Limb (tissue), 2 donors: ENCODE data around the gene KLHDC7A.

Experiments
- DNase-seq, 2 donors: peaks; one replicate each; pipeline ENCODE4 v3.0.0-alpha.2; 2016; ENCODE audit errors: extremely low spot score in 2 of 2

KLHDC7A gene

GRCh38 chr1:18470671-18471355, 9.9 kb upstream of the KLHDC7A start:
- DNase-seq = no peak

DNA sequence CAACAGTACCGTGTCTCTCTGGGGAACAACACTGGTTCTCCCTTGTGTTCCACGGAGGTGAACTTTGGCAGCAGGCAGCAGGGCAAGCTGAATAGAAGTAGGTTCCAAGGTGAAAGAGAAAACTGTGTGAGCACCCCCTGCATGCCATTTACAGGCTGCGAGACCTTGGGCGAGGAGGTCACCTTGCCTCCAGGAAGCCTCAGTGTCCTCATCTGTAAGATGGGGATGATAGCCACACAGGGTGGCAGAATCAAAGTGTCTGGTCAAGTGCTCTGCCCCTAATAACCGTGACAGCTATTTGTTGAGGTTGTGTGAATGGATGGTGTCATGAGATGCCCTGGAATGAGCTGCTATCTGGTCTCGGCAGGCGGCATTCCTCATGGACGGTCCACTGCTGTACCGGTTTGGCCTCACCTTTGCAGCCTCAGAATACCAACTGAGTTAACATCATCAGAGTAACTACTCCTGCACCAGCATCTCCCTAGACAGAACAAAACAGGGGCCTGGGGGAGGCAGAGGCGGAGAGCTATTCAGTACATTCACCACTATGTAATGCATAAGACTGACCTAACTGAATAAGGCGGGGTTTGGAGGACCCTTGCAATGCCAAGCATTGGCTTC, 7.4 kb upstream of the KLHDC7A start:
- no peak for DNase-seq

GRCh38 chr1:18474559-18475175, 6.1 kb upstream of the KLHDC7A start:
- DNase-seq = no peak

DNA sequence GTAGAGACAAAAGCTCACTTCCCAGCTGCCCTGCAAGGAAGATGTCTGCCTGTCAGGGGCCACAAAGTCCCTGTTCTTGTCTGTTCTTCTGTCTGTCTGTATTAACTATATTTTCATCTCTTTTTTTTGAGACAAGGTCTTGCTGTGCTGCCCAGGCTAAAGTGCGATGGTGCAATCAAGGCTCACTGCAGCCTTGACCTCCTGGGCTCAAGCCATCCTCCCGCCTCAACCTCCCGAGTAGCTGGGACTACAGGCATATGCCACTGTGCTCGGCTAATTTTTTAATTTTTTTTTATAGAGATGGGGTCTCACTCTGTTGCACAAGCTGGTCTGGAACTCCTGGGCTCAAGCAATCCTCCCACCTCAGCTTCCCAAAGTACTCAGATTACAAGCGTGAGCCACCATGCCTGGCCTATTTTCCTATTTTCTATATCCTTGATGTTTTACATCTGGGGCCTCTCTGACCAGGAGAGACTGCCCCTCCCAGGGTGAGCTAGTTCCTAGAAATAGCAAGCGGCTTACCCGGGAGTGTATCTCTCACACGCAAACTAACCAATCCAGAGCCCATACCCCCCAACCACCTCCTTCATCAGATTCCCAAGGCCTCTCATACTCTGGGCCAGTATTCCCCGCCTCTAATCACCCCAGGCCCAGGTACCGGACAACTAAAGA, 5.4 kb upstream of the KLHDC7A start:
- no peak for DNase-seq

GRCh38 chr1:18479454-18479853, 1.3 kb upstream of the KLHDC7A start:
- DNase-seq = no peak

- no peak for DNase-seq
Measured at GRCh38 chr1:18481190-18481920, 625 bp downstream of the KLHDC7A start.

DNA sequence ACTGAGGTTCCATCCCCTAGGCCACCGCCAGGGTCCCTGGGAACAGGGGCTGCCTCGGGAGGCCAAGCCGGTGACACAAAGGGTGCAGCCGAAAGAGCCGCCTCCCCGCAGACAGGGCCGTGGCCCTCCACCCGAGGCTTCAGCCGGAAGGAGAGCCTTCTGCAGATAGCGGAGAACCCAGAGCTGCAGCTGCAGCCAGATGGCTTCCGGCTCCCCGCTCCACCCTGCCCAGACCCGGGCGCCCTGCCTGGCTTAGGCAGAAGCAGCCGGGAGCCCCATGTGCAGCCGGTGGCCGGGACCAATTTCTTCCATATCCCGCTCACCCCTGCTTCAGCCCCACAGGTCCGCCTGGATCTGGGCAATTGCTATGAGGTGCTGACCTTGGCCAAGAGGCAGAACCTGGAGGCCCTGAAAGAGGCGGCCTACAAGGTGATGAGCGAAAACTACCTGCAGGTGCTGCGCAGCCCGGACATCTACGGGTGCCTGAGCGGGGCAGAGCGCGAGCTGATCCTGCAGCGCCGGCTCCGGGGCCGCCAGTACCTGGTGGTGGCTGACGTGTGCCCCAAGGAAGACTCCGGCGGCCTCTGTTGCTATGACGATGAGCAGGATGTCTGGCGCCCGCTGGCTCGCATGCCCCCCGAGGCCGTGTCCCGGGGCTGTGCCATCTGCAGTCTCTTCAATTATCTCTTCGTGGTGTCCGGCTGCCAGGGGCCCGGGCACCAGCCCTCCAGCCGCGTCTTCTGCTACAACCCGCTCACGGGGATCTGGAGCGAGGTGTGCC, 1.4 kb downstream of the KLHDC7A start:
- DNase-seq = no peak

DNA sequence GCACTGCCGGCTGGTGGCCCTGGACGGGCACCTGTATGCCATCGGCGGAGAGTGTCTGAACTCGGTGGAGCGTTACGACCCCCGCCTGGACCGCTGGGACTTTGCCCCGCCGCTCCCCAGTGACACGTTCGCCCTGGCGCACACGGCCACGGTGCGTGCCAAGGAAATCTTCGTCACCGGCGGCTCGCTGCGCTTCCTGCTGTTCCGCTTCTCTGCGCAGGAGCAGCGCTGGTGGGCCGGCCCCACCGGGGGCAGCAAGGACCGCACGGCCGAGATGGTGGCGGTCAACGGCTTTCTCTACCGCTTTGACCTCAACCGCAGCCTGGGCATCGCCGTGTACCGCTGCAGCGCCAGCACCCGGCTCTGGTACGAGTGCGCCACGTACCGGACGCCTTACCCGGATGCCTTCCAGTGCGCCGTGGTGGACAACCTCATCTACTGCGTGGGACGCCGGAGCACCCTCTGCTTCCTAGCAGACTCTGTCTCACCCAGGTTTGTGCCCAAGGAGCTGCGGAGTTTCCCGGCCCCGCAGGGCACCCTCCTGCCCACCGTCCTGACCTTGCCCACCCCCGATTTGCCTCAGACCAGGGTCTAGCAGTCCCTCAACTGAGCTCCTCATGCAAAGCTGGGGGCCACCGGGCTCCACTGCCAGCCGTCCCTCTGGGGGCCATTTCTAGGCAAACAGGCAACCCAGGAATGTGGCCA, 2.1 kb downstream of the KLHDC7A start:
- no peak for DNase-seq

DNA sequence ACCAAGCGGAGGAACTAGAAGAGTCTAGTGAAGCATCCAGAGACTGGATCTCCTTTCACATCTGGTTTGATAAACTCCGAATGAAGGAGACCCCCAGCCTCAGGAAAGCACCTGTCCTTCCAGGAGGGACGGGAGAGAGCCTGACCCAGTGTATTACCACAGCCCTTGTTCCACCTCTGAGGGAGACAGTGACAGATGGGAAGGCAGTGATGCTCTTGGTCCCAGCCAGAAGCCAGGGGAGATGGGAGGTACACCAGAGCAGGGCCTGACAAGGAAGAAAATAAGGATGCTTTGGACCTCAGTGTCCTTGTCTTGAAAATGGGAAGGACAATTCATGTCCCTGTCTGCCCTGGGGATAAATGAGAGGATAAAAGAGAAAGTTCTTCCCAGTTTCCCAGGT, 3.5 kb downstream of the KLHDC7A start:
- no peak for DNase-seq

GRCh38 chr1:18484721-18485120, 4.0 kb downstream of the KLHDC7A start:
- DNase-seq = no peak

DNA sequence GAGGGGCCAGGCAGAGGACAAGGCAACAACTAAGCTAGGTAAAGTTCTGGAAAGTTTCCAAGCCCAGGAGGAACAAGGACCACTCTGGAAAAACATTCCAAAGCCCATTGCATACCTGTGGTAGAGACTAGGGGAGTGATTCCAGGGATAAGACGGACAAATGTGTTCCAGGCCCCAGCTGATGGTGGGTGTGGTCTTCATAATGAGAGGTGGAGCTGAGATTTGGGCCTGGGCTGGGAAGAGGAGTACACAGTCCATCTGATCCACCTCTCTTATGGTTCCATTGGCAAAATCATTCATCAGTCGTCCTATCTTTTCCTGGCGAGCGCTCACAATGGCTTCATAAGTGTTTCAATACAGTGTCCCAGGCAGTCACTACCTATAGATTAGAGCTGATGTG, 4.5 kb downstream of the KLHDC7A start:
- no peak for DNase-seq

- DNase-seq = no peak
Measured at GRCh38 chr1:18486195-18486594, 5.5 kb downstream of the KLHDC7A start.

GRCh38 chr1:18489417-18490143, 8.8 kb downstream of the KLHDC7A start:
- no peak for DNase-seq

- no peak for DNase-seq
Measured at GRCh38 chr1:18491168-18491567, 10.4 kb downstream of the KLHDC7A start.

DNA sequence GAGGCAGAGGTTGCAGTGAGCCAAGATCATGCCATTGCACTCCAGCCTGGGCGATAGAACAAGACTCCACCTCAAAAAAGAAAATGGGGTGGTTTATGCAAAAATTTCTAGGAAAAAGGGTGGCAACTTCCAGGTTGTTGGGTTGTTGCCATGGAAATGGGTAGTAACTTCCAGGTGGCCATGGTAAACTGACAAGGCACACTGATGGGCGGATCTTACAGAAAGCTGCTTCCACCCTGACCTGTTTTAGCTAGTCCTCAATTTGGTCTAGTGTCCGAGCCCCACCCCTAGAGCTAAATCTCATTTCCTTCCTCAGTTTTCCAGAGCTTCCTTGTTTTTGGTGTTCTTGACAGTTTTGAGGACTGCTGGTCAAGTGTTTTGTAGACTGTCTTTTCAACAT, 13.6 kb downstream of the KLHDC7A start:
- DNase-seq = no peak

DNA sequence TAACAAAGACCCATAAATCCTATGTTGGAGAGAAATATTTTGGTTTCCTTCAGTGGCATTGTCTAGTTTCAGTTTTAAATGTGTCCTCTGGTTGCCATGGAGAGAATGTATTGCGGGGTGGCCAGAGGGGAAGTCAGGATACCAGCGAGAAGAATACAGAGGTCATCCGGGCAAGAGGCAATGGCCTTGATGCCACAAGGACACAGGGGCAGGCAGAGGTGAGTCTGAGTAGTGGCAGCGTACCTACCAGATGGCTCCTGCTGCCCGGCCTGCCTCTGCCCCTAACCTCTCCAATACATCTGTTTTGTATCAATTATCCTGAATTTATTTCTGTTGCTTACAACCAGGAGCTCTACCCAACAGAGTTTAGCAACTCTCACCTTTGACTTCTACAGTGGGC, 14.9 kb downstream of the KLHDC7A start:
- no peak for DNase-seq

- DNase-seq = no peak
Measured at GRCh38 chr1:18496056-18496455, 15.3 kb downstream of the KLHDC7A start.

DNA sequence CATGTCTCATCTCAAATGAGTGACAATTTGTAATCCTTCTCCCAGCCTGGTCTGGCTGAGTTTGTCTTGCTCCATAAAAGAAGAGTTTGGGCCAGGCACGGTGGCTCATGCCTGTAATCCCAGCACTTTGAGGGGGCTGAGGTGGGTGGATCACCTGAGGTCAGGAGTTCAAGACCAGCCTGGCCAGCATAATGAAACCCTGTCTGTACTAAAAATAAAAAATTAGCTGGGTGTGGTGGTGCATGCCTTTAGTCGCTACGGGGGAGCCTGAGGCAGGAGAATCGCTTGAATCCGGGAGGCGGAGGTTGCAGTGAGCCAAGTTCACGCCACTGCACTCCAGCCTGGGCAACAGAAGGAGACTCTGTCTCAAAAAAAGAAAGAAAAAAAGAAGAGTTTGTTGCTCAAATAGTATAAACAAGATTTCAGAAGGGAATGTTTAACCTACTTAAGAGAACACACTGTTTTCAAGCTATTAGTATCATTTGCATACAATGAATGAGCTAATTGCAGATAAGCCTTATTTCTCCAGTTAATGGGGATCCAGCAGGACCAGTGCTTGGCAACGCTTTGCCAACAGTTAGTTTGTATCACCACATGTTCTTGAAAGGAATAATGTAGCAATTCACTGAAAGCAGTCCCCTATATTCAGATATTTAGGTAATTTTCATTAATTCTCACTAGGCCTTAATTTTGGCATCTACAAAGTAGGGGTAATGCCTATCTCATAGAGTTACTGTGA, 15.9 kb downstream of the KLHDC7A start:
- no peak for DNase-seq

GRCh38 chr1:18501833-18502232, 21.1 kb downstream of the KLHDC7A start:
- no peak for DNase-seq
